PC-3 (cell line): ENCODE measurements around the gene C1orf159.

Experiments used
- CTCF ChIP-seq: fragments of 300-600 bp; sonication (generic); conservative IDR thresholded peaks from 2 replicates; pipeline ENCODE4 v1.5.1; 2017; ENCODE audit warnings: antibody characterized with exemption, low read depth, mild to moderate bottlenecking, low read length
- EZH2 ChIP-seq: fragments of 300-600 bp; sonication (generic); IDR thresholded peaks from one replicate; pipeline ENCODE4 v1.6.1; 2017; ENCODE audit warnings: antibody characterized with exemption, mild to moderate bottlenecking, low read length; ENCODE audit not compliant: unreplicated experiment
- EZH2phosphoT487 ChIP-seq: fragments of 300-600 bp; sonication (generic); IDR thresholded peaks from 2 replicates; pipeline ENCODE4 v1.6.1; 2018; ENCODE audit warnings: mild to moderate bottlenecking, antibody characterized with exemption, low read length, borderline replicate concordance

GRCh38 chr1:1120866-1121591 lies 5.1 kb upstream of the C1orf159 start:
- TF ChIP-seq CTCF: no peak
- no peak for TF ChIP-seq EZH2phosphoT487
- TF ChIP-seq EZH2: no peak
